PC-9 (cell line): ENCODE data around the gene TRPC4AP.

Experiments
- CTCF ChIP-seq: fragments of 200-600 bp; sonication (generic); conservative IDR thresholded peaks from 2 replicates; pipeline ENCODE4 v1.6.1; 2017; ENCODE audit warnings: mixed run types, antibody characterized with exemption, mild to moderate bottlenecking, moderate library complexity
- EZH2 ChIP-seq: fragments of 200-600 bp; sonication (generic); IDR thresholded peaks from 2 replicates; pipeline ENCODE4 v1.8.0; 2017; ENCODE audit warnings: antibody characterized with exemption, low read depth

GRCh38 chr20:35087355-35087754 lies 5.3 kb downstream of the TRPC4AP start:
- TF ChIP-seq CTCF (no peak), EZH2 (no peak)
